Activated CD8-positive, alpha-beta T cell treated with anti-CD3 and anti-CD28 coated beads, Interleukin-2, amount 10 ng/mL, durations not matched to agents 7 days and 5 days (primary cell): ENCODE data around the gene JAKMIP3. TPM values are rescaled to one million over a fixed set of nuclear protein-coding genes. Genes with fewer than 3 reads are reported as not detected.
"Not testable (repeated sequence)": the region's sequence is repeated elsewhere in the genome, so short reads cannot be mapped to it uniquely, and the experiment has no call there.

Source experiments
- ATAC-seq: fragments of 150-1000 bp; cut with Tn5 transposase; one replicate; pipeline ENCODE4 v1.10.0; 2021; ENCODE audit warnings: moderate library complexity
- CTCF ChIA-PET: fragments of 350-600 bp; sonication (Branson Sonifier 250); formaldehyde crosslinking; loops from one replicate; lab custom pipeline; 2021; ENCODE audit warnings: antibody characterized with exemption; lab: Charles Lee
- POLR2A ChIA-PET: fragments of 350-600 bp; sonication (Branson Sonifier 250); formaldehyde crosslinking; loops from one replicate; lab custom pipeline; 2021; ENCODE audit warnings: antibody characterized with exemption; lab: Charles Lee
- DNase-seq: peaks from one replicate; pipeline ENCODE4 v3.0.0-alpha.2; 2020
- H3K27ac Mint-ChIP-seq: one replicate; pipeline ENCODE4 v1.8.0; 2021; ENCODE audit warnings: mild to moderate bottlenecking, mixed read lengths
- H3K27me3 Mint-ChIP-seq: one replicate; pipeline ENCODE4 v1.8.0; 2021; ENCODE audit warnings: low read depth, mixed read lengths
- H3K36me3 Mint-ChIP-seq: one replicate; pipeline ENCODE4 v1.8.0; 2021; ENCODE audit warnings: low read depth, mixed read lengths
- H3K4me1 Mint-ChIP-seq: one replicate; pipeline ENCODE4 v1.8.0; 2021; ENCODE audit warnings: low read depth, mixed read lengths
- H3K4me3 Mint-ChIP-seq: one replicate; pipeline ENCODE4 v1.8.0; 2021; ENCODE audit warnings: mild to moderate bottlenecking, mixed read lengths
- H3K9me3 Mint-ChIP-seq: one replicate; pipeline ENCODE4 v1.8.0; 2022; ENCODE audit warnings: mixed read lengths; ENCODE audit not compliant: insufficient read depth
- total RNA-seq, 2 experiments: library from RNA; stranded (reverse); gene quantifications; one replicate each; pipeline ENCODE4 v1.2.3, GENCODE V29; 2021

Gene JAKMIP3
- total RNA-seq, 2 experiments from 2014 or later, result 0.08 TPM

GRCh38 chr10:132069122-132069848 is 3.5 kb downstream of the JAKMIP3 start:
- POLR2A ChIA-PET, result no interaction called here
- CTCF ChIA-PET, result no interaction called here
- H3K27ac Mint-ChIP-seq, result no peak overlapping the region
- H3K4me3 Mint-ChIP-seq, result no peak overlapping the region
- DNase-seq, result no peak
- H3K27me3 Mint-ChIP-seq, result peaks cover 17% of the 10 kb centered on the region
- H3K9me3 Mint-ChIP-seq, result no peaks in the 10 kb centered on the region
- no peak for ATAC-seq
- H3K4me1 Mint-ChIP-seq, result no peaks in the 10 kb centered on the region
- no peaks in the 10 kb centered on the region for H3K36me3 Mint-ChIP-seq

GRCh38 chr10:132069849-132070182 is 4.1 kb downstream of the JAKMIP3 start:
- no peaks in the 10 kb centered on the region for H3K4me1 Mint-ChIP-seq
- CTCF ChIA-PET, result interaction anchor here (0.7 kb wide), 1 partner anchor 47 kb away, joined by 5 read pairs; no protein-coding TSS in a partner anchor
- no peaks in the 10 kb centered on the region for H3K36me3 Mint-ChIP-seq
- no peak overlapping the region for H3K27ac Mint-ChIP-seq
- no peaks in the 10 kb centered on the region for H3K9me3 Mint-ChIP-seq
- no peak overlapping the region for H3K4me3 Mint-ChIP-seq
- DNase-seq (no peak), ATAC-seq (no peak)
- H3K27me3 Mint-ChIP-seq, result peaks cover 23% of the 10 kb centered on the region
- POLR2A ChIA-PET, result no interaction called here

- CTCF ChIA-PET, result interaction anchor here (0.6 to 0.7 kb wide), 2 partner anchors 48 to 205 kb away, joined by 3 to 5 read pairs; no protein-coding TSS in a partner anchor
Observed at GRCh38 chr10:132070724-132071123, 5.0 kb downstream of the JAKMIP3 start.

GRCh38 chr10:132071667-132072066 is 5.9 kb downstream of the JAKMIP3 start:
- H3K27ac Mint-ChIP-seq, result no peak overlapping the region
- CTCF ChIA-PET, result no interaction called here
- ATAC-seq, result no peak
- peaks cover 16% of the 10 kb centered on the region for H3K27me3 Mint-ChIP-seq
- no peaks in the 10 kb centered on the region for H3K4me1 Mint-ChIP-seq
- POLR2A ChIA-PET, result no interaction called here
- no peak overlapping the region for H3K4me3 Mint-ChIP-seq
- no peaks in the 10 kb centered on the region for H3K36me3 Mint-ChIP-seq
- no peak for DNase-seq
- no peaks in the 10 kb centered on the region for H3K9me3 Mint-ChIP-seq

More at GRCh38 chr10:132070724-132071123, 5.0 kb downstream of the JAKMIP3 start:
- POLR2A ChIA-PET, result no interaction called here
- DNase-seq (no peak), ATAC-seq (no peak)
- H3K9me3 Mint-ChIP-seq, result no peaks in the 10 kb centered on the region
- H3K27ac Mint-ChIP-seq, result no peak overlapping the region
- no peaks in the 10 kb centered on the region for H3K4me1 Mint-ChIP-seq
- peaks cover 23% of the 10 kb centered on the region for H3K27me3 Mint-ChIP-seq
- no peaks in the 10 kb centered on the region for H3K36me3 Mint-ChIP-seq
- H3K4me3 Mint-ChIP-seq, result no peak overlapping the region

GRCh38 chr10:132075909-132076577 is 10.3 kb downstream of the JAKMIP3 start:
- no peaks in the 10 kb centered on the region for H3K9me3 Mint-ChIP-seq
- ChIA-PET POLR2A (no interaction called here), CTCF (no interaction called here)
- DNase-seq (no peak), ATAC-seq (no peak)
- no peak overlapping the region for H3K4me3 Mint-ChIP-seq
- H3K27ac Mint-ChIP-seq, result no peak overlapping the region
- no peaks in the 10 kb centered on the region for H3K4me1 Mint-ChIP-seq
- H3K36me3 Mint-ChIP-seq, result no peaks in the 10 kb centered on the region
- peaks cover 11% of the 10 kb centered on the region for H3K27me3 Mint-ChIP-seq

GRCh38 chr10:132076578-132077081 is 10.9 kb downstream of the JAKMIP3 start:
- no peak overlapping the region for H3K27ac Mint-ChIP-seq
- ATAC-seq (no peak), DNase-seq (no peak)
- POLR2A ChIA-PET, result no interaction called here
- no peaks in the 10 kb centered on the region for H3K4me1 Mint-ChIP-seq
- CTCF ChIA-PET, result no interaction called here
- H3K9me3 Mint-ChIP-seq, result no peaks in the 10 kb centered on the region
- H3K4me3 Mint-ChIP-seq, result no peak overlapping the region
- H3K36me3 Mint-ChIP-seq, result no peaks in the 10 kb centered on the region
- peaks cover 11% of the 10 kb centered on the region for H3K27me3 Mint-ChIP-seq

GRCh38 chr10:132077091-132077490 is 11.3 kb downstream of the JAKMIP3 start:
- ATAC-seq, result no peak

GRCh38 chr10:132078746-132079345 is 13.1 kb downstream of the JAKMIP3 start:
- Mint-ChIP-seq H3K27me3 (peaks cover 19% of the 10 kb centered on the region), H3K4me3 (no peak overlapping the region), H3K27ac (no peak overlapping the region), H3K36me3 (no peaks in the 10 kb centered on the region), H3K4me1 (no peaks in the 10 kb centered on the region), H3K9me3 (no peaks in the 10 kb centered on the region)
- ATAC-seq (no peak), DNase-seq (no peak)
- ChIA-PET CTCF (no interaction called here), POLR2A (no interaction called here)

More at GRCh38 chr10:132077091-132077490, 11.3 kb downstream of the JAKMIP3 start:
- Mint-ChIP-seq H3K36me3 (no peaks in the 10 kb centered on the region), H3K27me3 (peaks cover 11% of the 10 kb centered on the region), H3K4me1 (no peaks in the 10 kb centered on the region), H3K9me3 (no peaks in the 10 kb centered on the region), H3K4me3 (no peak overlapping the region), H3K27ac (no peak overlapping the region)
- POLR2A ChIA-PET, result no interaction called here
- CTCF ChIA-PET, result no interaction called here
- DNase-seq, result no peak

GRCh38 chr10:132084384-132084783 is 18.6 kb downstream of the JAKMIP3 start:
- DNase-seq, POLR2A ChIA-PET, H3K9me3 Mint-ChIP-seq, CTCF ChIA-PET, ATAC-seq, H3K36me3 Mint-ChIP-seq, H3K4me1 Mint-ChIP-seq, H3K27ac Mint-ChIP-seq, H3K4me3 Mint-ChIP-seq: not testable (repeated sequence)
- H3K27me3 Mint-ChIP-seq, result peaks cover 34% of the 10 kb centered on the region

GRCh38 chr10:132093236-132093635 is 27.5 kb downstream of the JAKMIP3 start:
- CTCF ChIA-PET, POLR2A ChIA-PET, H3K27ac Mint-ChIP-seq, ATAC-seq, H3K4me3 Mint-ChIP-seq, H3K36me3 Mint-ChIP-seq, H3K9me3 Mint-ChIP-seq, DNase-seq: not testable (repeated sequence)
- H3K4me1 Mint-ChIP-seq, result peaks cover 24% of the 10 kb centered on the region
- H3K27me3 Mint-ChIP-seq, result peaks cover 25% of the 10 kb centered on the region

GRCh38 chr10:132094581-132095234 is 29.0 kb downstream of the JAKMIP3 start:
- no peak for ATAC-seq
- Mint-ChIP-seq H3K27me3 (peaks cover 22% of the 10 kb centered on the region), H3K9me3 (no peaks in the 10 kb centered on the region)

More at GRCh38 chr10:132094581-132095234, 29.0 kb downstream of the JAKMIP3 start:
- Mint-ChIP-seq H3K27ac (no peak overlapping the region), H3K36me3 (no peaks in the 10 kb centered on the region), H3K4me1 (peaks cover 24% of the 10 kb centered on the region), H3K4me3 (no peak overlapping the region)
- CTCF ChIA-PET, result interaction anchor here (1.3 kb wide), 2 partner anchors 8 to 48 kb away, joined by 3 to 5 read pairs; no protein-coding TSS in a partner anchor
- POLR2A ChIA-PET, result no interaction called here
- DNase-seq, result no peak
